Cardiac fibroblast (primary cell): ENCODE data around the gene COL20A1.

Experiments
- DNase-seq, 2 donors: peaks; one replicate each; pipeline versions ENCODE4 v3.0.0 to v3.0.0-alpha.2; 2010; ENCODE audit warnings: low read depth in 2 of 2
- H3K4me3 ChIP-seq, 2 donors: replicated peaks in 1 of 2; 1 replicate in 1 of 2; 2 replicates in 1 of 2; pipeline ENCODE4 v1.5.1; 2011; ENCODE audit warnings: low read depth in 2 of 2, low read length in 2 of 2, mild to moderate bottlenecking in 2 of 2, moderate library complexity in 1 of 2
- TF ChIP-seq, protein P1 (sequence below): IDR thresholded peaks from one replicate; pipeline ENCODE4 v1.5.1; 2011; ENCODE audit warnings: low read depth, mild to moderate bottlenecking, low read length, inconsistent platforms

The COL20A1 gene

DNA sequence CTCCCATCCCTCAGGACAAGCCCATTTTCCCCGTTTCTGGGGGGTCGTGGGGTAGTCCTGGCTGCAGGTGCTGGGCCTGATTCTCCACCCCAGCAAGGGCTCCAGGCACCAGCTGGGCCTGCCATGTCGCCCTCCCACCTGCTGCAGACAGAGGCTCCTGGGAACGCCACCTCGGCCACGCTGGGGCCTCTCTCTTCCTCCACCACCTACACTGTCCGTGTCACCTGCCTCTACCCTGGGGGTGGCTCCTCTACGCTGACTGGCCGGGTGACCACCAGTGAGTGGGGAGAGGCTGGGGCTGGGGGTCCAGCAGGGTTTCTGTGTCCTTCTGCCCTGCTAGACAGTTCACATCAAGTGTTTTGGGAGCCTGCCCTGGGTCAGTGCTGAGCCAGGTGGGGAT, 19.3 kb downstream of the COL20A1 start:
- no peak overlapping the region for H3K4me3 ChIP-seq
- TF ChIP-seq, protein P1, sequence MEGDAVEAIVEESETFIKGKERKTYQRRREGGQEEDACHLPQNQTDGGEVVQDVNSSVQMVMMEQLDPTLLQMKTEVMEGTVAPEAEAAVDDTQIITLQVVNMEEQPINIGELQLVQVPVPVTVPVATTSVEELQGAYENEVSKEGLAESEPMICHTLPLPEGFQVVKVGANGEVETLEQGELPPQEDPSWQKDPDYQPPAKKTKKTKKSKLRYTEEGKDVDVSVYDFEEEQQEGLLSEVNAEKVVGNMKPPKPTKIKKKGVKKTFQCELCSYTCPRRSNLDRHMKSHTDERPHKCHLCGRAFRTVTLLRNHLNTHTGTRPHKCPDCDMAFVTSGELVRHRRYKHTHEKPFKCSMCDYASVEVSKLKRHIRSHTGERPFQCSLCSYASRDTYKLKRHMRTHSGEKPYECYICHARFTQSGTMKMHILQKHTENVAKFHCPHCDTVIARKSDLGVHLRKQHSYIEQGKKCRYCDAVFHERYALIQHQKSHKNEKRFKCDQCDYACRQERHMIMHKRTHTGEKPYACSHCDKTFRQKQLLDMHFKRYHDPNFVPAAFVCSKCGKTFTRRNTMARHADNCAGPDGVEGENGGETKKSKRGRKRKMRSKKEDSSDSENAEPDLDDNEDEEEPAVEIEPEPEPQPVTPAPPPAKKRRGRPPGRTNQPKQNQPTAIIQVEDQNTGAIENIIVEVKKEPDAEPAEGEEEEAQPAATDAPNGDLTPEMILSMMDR: no peak
- DNase-seq: no peak

DNA sequence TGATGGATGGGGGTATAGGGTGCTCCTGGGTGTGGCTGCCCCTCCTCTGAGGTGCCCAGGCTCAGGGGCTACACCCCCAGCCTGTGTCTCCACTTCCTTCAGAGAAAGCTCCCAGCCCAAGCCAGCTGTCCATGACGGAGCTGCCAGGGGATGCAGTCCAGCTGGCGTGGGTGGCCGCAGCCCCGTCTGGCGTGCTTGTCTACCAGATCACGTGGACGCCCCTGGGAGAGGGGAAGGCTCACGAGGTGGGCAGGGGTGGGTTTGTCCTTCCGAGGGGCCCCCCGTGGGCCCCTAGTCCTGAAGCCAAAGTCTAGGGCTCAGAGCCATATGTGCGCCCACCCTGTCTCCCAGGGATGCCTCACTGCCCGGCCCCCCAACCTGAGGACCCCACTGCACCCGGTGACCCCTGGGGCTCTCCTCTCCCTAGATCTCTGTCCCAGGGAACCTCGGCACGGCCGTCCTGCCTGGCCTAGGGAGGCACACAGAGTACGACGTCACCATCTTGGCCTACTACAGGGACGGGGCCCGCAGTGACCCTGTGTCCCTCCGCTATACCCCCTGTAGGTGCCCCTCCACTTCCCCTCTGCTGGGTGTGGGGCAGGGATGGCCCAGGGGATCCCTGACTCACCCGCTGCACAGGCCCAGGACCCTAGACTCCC, 19.8 kb downstream of the COL20A1 start:
- DNase-seq: no peak

DNA sequence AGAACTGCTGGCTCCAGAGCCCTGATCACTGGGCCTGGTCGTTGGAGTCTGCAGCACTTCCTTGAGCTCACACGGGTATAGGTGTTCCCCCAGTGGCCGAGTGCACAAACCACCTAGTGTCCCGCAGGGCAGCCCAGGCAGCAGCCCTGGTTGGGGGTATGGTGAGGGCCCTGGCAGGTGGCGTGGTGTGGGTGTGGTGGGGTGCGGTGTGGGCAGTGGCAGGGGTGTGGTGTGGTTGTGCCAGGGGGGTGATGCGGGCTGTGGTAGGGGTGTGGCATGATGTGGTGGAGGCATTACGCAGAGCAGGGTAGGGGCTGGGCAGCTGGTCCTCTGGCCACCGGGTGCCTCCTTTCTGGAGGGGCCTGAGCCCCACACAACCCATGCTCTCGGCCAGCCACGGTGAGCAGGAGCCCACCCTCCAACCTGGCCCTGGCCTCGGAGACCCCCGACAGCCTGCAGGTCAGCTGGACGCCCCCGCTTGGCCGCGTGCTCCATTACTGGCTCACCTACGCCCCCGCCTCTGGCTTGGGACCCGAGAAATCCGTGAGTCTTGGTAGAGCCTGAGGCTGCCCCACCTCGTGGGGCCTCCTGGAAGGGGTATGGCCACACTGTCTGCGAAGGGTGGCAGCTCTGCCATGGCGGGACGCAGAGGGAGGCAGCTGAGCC, 20.5 kb downstream of the COL20A1 start:
- TF ChIP-seq, protein P1: no peak
- DNase-seq: no peak
- no peak overlapping the region for H3K4me3 ChIP-seq

More for the DNA sequence above, 19.8 kb downstream of the COL20A1 start:
- H3K4me3 ChIP-seq: no peak overlapping the region
- TF ChIP-seq, protein P1: no peak

DNA sequence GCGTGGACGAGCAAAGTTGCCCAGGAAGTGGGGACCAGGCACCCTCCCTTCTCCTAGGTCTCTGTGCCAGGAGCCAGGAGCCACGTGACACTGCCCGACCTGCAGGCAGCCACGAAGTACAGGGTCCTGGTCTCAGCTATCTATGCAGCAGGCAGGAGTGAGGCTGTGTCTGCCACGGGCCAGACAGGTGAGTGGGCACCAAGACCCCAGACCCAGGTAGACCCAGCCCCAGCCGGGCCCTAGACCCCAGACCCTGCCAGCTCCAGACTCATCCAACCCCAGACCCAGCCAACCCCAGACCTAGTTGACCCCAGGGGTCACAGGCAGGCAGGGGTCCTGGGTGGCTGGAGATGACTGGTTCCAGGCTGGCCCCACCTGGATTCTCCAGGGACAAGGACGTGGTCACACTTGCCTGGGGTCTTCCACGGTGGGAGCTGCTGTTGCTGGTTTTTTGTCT, 21.1 kb downstream of the COL20A1 start:
- TF ChIP-seq, protein P1: no peak
- no peak for DNase-seq
- H3K4me3 ChIP-seq: no peak overlapping the region

DNA sequence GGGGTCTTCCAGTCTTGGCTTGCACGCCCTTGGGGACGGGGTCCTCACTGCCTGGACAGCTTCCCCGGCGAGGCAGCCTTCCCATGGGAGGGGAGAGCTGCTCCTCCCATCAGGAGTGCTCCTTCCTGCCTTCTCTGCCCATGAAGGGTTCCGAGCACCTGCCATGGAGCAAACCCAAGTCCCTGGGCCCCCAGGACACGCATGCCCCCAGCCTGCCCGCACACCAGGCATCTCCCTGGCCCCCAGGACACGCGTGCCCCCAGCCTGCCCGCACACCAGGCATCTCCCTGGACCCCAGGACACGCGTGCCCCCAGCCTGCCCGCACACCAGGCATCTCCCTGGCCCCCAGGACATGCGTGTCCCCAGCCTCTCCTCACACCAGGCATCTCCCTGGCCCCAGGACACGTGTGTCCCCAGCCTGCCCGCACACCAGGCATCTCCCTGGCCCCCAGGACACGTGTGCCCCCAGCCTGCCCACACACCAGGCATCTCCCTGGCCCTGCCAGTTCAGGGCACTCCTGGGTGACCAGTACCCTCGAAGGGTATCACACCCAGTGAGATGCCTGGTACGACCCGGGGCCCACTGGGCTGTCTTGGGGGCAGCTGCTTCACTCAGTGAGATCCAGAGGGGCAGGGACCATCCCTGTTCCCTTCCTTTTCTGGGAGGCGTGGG, 21.7 kb downstream of the COL20A1 start:
- no peak for DNase-seq
- no peak overlapping the region for H3K4me3 ChIP-seq
- TF ChIP-seq, protein P1: no peak

DNA sequence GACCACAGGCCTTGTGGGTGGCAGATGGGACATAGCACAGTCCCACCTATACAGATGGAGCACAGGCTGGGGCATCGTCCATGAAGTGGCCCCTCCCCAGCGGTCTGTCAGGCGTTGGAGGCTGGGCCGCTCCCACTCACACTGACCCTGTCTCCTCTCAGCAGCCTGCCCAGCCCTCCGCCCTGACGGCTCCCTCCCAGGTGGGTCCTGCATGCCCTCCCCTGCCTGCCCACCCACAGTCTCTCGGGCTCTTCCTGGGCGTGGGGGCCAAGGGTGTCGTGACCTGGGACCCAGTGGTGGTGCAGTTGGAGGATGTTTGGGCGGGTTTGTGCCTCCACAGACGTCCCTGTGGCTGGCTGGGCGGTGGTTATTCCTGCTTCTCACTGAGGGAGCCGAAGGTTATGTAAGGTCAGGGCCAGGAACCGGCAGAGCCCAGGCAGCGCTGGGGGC, 22.3 kb downstream of the COL20A1 start:
- TF ChIP-seq, protein P1: no peak
- no peak for DNase-seq
- no peak overlapping the region for H3K4me3 ChIP-seq
